Hematopoietic multipotent progenitor cell treated with erythropoietin and hydrocortisone succinate and interleukin-3 and kit ligand, for 8 days (in vitro differentiated cells): ENCODE results near the gene ZFYVE9.
"Not testable (repeated sequence)": the region's sequence is repeated elsewhere in the genome, so short reads cannot be mapped to it uniquely, and the experiment has no call there.

Source experiments
- DNase-seq: peaks from one replicate; pipeline ENCODE4 v3.0.0-alpha.2; 2015

The ZFYVE9 gene

DNA sequence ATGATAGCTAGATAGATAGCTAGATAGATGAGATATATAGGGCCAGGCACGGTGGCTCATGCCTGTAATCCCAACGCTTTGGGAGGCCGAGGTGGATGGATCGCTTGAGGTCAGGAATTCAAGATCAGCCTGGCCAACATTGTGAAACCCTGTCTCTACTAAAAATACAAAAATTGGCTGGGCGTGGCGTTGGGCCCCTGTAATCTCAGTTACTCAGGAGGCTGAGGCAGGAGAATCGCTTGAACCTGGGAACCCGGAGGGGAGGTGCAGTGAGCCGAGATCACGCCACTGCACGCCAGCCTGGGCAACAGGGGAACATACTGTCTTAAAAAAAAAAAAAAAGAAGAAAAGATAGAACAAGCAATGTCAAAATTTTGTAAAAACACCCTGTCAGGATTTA, 8.6 kb downstream of the ZFYVE9 start:
- DNase-seq = not testable (repeated sequence)

DNA sequence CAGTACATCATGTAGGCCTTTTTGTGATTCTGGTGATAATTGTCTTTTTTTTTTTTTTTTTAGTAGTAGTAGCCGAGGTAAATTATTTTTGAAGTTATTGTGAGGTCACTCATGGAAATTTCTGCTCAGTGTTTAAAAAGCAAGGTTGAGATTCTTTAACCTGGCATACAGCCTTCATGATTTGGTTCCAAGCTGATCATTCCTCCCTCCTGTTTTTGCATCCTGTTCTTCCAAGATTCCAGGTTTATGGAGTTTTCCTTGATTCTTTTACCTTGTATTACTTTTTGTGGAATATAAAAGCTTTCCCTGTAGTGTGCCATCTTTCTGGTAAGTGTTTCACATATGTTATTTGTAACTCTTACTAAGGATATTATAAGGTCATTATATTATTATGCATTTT, 9.1 kb downstream of the ZFYVE9 start:
- DNase-seq = no peak

DNA sequence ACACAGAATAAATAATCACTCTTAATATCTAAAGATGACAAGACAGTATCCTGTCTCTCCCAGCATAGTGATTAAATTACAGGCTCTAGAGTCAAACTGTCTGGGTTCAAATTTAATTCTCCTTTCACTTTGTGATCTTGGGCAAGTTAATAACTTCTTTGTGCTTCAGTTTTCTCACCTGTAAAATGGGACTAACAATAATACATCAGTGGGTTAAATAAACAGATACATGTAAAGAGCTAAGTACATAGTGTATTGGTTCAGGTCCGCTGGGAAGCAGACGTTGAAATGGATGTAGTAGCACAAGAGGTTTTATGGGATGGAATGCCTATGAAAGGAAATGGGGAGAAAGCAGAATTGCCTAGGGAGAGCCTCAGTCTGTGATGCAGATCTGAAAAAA, 10.7 kb downstream of the ZFYVE9 start:
- DNase-seq = no peak

- DNase-seq = no peak
These were observed 11.1 kb downstream of the ZFYVE9 start for GRCh38 chr1:52153010-52153409.

DNA sequence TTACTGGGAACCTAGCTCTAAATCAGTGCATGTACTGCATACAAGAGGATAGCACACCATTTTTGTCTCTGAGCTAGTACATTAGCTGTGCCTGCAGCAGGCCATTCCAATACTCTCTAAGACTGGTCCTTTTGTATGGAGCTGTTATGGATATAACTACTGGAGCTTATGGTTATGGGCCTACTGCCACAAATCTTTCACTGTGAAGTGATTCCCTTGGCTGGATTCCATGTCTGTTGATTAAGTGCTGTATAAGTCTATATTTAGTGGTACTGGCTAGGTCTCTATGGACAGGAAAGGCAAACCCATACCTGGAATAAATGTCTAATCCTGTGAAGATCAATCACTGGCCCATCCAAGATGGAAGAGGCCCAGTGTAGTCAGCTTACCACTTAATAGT, 12.0 kb downstream of the ZFYVE9 start:
- DNase-seq = no peak

DNA sequence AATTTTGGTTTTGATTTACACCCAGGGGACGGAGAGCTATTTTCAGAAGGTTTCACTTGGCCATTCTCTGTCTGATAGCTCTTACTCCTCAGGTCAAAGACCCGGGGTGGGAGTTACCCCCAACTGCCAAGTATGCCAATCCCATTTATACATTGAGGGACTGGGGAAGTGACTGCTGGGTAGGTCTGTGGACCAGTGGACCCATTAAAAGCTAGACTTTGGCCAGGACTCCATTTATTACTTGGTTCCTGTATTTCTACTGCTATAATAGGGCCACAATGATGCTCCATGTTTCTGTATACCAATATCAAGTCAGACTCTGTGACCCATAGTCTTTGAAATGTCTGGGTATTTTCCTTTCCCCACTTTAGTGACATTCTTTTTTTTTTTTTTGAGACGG, 14.6 kb downstream of the ZFYVE9 start:
- DNase-seq = no peak

DNA sequence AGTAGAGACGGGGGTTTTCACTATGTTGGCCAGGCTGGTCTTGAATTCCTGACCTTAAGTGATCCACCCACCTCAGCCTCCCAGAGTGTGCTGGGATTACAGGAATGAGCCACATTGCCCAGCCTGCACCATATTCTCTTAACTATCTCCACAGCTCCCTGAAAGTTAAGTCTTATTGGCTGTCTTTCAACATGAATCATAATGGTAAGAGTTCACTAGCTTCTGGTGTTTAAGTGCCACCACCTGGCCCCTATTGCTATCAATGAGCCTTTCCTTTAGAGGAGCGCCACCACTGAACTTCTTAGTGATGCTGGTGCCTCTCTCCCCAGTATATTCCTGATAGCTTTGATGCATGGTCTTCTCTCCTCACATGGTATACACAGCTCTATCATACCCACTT, 15.7 kb downstream of the ZFYVE9 start:
- DNase-seq = no peak

GRCh38 chr1:52158218-52158617, 16.3 kb downstream of the ZFYVE9 start:
- no peak for DNase-seq

- DNase-seq = no peak
These were observed 17.3 kb downstream of the ZFYVE9 start for GRCh38 chr1:52159033-52159789.

DNA sequence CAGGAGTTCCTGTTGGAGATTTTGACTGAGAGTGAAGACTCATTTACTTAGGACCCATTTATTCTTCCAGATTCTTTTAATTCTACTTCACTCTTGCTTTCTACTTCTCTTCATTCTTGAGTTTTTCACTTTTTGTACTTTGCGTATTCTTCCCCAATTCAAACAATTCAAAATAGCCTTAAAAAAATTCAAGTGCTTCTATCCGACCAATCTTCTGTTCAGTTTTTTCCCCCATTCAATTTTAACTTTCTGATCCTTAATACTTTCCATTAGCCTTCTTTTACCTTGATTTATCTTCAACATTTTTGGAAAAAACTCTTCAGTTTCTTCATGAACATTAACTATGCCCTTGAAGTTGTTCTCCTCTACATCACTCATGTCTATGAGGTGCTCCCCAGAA, 21.1 kb downstream of the ZFYVE9 start:
- no peak for DNase-seq

DNA sequence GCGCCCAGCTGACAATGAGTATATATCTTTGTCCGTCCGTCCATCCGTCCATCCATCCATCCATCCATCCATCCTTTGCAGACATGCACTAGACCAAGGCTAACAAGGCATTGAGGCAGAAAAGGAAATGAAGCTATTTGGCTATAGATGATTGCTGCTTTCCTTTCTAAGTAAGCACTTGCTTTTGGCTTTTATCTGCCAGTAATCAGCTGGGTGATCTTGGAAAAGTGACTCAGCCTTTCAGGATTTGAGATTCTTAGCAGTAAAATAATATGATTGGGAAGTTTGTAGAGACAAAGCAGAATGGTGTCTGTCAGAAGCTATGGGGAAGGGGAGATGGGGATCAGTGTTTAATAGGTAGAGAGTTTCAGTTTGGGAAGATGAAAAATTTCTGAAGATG, 22.7 kb downstream of the ZFYVE9 start:
- no peak for DNase-seq

- DNase-seq = no peak
These were observed 25.3 kb downstream of the ZFYVE9 start for GRCh38 chr1:52166996-52167753.

- DNase-seq = no peak
These were observed 26.6 kb downstream of the ZFYVE9 start for GRCh38 chr1:52168373-52169080.

GRCh38 chr1:52171149-52171548, 29.3 kb downstream of the ZFYVE9 start:
- DNase-seq = not testable (repeated sequence)

GRCh38 chr1:52179073-52179472, 37.2 kb downstream of the ZFYVE9 start:
- DNase-seq = no peak

DNA sequence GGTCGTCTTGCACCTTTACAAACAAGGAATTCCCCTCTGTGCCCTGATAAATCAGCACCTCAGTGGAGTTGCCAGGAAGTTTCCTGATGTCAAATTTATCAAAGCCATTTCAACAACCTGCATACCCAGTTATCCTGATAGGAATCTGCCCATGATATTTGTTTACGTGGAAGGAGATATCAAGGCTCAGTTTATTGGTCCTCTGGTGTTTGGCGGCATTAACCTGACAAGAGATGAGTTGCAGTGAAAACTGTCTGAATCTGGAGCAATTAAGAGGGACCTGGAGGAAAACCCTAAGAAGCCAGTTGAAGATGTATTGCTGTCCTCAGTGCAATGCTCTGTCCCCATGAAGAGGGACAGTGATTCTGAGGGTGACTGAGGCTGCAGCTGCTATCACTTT, 38.3 kb downstream of the ZFYVE9 start:
- no peak for DNase-seq

DNA sequence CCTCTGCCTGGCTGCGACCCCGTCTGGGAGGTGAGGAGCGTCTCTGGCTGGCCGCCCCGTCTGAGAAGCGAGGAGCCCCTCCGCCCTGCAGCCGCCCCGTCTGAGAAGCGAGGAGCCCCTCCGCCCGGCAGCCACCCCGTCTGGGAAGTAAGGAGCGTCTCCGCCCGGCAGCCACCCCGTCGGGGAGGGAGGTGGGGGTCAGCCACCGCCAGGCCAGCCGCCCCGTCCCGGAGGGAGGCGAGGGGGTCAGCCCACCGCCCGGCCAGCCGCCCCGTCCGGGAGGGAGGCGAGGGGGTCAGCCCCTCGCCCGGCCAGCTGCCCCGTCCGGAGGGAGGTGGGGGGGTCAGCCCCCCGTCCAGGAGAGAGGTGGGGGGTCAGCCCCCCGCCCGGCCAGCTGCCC, 39.9 kb downstream of the ZFYVE9 start:
- DNase-seq = not testable (repeated sequence)

DNA sequence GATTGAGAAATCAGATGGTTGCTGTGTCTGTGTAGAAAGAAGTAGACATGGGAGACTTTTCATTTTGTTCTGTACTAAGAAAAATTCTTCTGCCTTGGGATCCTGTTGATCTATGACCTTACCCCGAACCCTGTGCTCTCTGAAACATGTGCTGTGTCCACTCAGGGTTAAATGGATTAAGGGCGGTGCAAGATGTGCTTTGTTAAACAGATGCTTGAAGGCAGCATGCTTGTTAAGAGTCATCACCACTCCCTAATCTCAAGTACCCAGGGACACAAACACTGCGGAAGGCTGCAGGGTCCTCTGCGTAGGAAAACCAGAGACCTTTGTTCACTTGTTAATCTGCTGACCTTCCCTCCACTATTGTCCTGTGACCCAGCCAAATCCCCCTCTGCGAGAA, 40.4 kb downstream of the ZFYVE9 start:
- not testable (repeated sequence) for DNase-seq

DNA sequence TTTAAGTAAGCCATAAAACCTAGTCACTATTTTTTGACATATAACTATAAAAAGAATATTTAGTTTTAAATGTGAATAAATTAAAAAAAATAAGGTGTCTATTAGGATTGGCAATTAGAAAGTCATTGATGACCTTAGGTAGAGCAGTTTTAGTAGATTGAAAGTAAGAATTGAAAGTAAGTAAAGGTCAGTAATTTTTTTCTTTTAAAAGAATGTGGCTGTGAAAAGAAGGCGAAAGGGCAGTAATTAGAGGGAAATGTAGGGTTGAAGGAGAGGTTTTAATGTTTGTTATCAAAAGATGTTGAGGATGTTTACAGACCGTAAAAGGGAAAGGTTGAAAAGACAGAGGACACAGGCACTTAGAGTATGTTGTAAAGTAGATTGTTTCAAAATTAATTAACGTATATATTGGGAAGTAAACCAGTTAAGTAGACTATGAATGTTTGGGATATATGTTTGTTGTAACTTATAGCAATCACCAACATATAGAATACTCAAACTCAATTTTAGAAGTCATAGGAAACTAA, 41.0 kb downstream of the ZFYVE9 start:
- no peak for DNase-seq

DNA sequence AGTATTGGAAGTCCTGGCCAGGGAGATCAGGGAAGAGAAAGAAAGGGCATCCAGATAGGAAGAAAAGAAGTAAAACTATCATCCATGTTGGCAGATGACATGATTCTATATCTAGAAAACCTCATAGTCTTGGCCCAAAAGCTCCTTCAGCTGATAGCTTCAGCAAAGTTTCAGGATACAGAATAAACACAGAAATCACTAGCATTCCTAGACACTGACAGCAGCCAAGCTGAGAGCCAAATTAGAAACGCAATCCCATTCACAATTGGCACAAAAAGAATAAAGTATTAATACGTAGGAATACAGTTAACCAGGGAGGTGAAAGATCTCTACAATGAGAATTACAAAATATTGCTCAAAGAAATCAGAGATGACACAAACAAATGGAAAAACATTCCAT, 44.6 kb downstream of the ZFYVE9 start:
- no peak for DNase-seq

DNA sequence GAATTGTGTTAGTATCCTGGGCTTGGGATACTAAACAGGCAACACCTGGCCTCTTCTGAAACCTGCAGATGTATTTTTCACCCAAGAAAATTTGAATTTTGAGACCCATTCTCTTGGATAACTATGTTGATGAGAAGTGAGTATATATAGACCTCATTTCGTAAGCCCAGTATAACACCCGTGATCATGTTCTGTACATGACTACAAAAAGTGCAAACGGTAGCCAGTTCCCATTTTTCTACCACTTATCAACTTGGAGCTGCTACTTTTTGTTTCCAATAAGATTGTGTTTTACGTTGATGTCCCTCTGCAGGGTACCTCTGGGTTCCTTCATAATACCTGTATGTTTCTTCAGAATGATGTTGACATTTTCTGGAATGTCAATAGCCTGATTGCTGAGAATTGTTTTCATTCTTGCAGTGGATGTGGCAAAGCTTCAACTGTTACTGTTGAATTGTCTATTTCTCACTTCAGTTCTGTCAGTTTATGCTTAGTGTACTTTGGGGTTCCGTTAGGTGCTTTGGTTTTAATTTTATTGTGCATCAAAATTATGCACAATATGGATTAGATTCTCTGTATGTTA, 48.1 kb downstream of the ZFYVE9 start:
- DNase-seq = no peak

DNA sequence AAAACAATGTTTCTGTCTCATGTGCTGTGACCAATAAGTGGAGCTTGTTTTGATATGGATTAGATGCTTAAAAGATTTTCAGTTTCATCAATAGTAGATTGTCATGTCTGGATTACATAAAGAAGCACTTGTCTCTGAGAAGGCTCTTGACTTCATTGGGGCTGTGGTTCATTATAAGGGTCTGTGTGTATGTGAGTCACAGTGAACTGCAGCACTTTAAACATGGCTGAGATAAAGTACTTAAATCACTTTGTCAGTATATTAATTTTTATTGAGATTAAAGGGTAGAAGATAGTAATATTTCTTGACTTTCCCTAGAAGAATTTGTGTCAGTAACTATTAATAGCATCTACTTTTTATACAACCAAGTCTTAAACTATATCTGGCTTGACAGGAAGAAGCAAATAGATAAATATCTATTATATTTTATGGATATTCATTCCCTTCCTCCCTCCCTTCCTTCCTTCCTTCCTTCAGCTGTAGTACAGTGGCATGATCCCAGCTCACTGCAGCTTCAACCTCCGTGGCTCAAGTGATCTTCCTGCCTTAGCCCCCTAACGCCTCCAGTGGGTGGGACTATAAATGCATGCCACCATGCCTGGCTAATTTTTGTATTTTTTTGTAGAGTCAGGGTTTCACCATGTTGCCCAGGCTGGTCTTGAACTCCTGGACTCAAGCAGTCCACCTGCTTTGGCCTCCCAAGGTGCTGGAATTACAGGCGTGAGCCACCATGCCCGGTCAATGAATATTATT, 48.8 kb downstream of the ZFYVE9 start:
- no peak for DNase-seq
